ENCODE results near the gene SLC35G4.

- TF ChIP-seq POLR2AphosphoS5 (IDR thresholded peaks at IDR 0.05; ENCODE audit: low read depth, low read length) (no peak), TAF1 (IDR thresholded peaks at IDR 0.05; ENCODE audit: low read depth, low read length) (no peak), POU2F2 (IDR thresholded peaks at IDR 0.05; ENCODE audit: low read depth, low read length) (no peak), POLR2A (IDR thresholded peaks at IDR 0.05; ENCODE audit: low read depth, low read length) (no peak)
Measured at GRCh38 chr18:11587432-11587831, 22.0 kb upstream of the SLC35G4 start.
